Nephron progenitor cell (in vitro differentiated cells): ENCODE results near the gene GLTP.
"Not testable (repeated sequence)": the region's sequence is repeated elsewhere in the genome, so short reads cannot be mapped to it uniquely, and the experiment has no call there.

ENCODE experiments used
- DNase-seq: peaks from one replicate; pipeline ENCODE4 v3.0.0; 2021
- H3K27ac Mint-ChIP-seq: 2 replicates; pipeline ENCODE4 v1.8.0; 2021; ENCODE audit warnings: mild to moderate bottlenecking, moderate library complexity, mixed read lengths
- H3K27me3 Mint-ChIP-seq: 2 replicates; pipeline ENCODE4 v1.8.0; 2021; ENCODE audit warnings: mild to moderate bottlenecking, low read depth, mixed read lengths; ENCODE audit not compliant: poor library complexity
- H3K36me3 Mint-ChIP-seq: 2 replicates; pipeline ENCODE4 v1.8.0; 2021; ENCODE audit warnings: low read depth, mixed read lengths
- H3K4me1 Mint-ChIP-seq: 2 replicates; pipeline ENCODE4 v1.8.0; 2021; ENCODE audit warnings: mixed read lengths
- H3K4me3 Mint-ChIP-seq: 2 replicates; pipeline ENCODE4 v1.8.0; 2021; ENCODE audit warnings: mild to moderate bottlenecking, moderate library complexity, mixed read lengths
- H3K9me3 Mint-ChIP-seq: 2 replicates; pipeline ENCODE4 v1.8.0; 2021; ENCODE audit warnings: mild to moderate bottlenecking, moderate library complexity, mixed read lengths
- TF ChIP-seq, protein P1 (sequence below): fragments of 200-600 bp; sonication (generic); IDR thresholded peaks from 2 replicates; pipeline ENCODE4 v1.5.0; 2021; ENCODE audit warnings: antibody characterized with exemption

Gene GLTP

GRCh38 chr12:109857715-109858114 is 22.6 kb downstream of the GLTP start:
- no peak overlapping the region for H3K4me3 Mint-ChIP-seq
- DNase-seq, result no peak
- peaks cover 21% of the 10 kb centered on the region for H3K4me1 Mint-ChIP-seq
- no peaks in the 10 kb centered on the region for H3K9me3 Mint-ChIP-seq
- TF ChIP-seq, protein P1, sequence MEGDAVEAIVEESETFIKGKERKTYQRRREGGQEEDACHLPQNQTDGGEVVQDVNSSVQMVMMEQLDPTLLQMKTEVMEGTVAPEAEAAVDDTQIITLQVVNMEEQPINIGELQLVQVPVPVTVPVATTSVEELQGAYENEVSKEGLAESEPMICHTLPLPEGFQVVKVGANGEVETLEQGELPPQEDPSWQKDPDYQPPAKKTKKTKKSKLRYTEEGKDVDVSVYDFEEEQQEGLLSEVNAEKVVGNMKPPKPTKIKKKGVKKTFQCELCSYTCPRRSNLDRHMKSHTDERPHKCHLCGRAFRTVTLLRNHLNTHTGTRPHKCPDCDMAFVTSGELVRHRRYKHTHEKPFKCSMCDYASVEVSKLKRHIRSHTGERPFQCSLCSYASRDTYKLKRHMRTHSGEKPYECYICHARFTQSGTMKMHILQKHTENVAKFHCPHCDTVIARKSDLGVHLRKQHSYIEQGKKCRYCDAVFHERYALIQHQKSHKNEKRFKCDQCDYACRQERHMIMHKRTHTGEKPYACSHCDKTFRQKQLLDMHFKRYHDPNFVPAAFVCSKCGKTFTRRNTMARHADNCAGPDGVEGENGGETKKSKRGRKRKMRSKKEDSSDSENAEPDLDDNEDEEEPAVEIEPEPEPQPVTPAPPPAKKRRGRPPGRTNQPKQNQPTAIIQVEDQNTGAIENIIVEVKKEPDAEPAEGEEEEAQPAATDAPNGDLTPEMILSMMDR, result no peak
- peaks cover 5% of the 10 kb centered on the region for H3K27me3 Mint-ChIP-seq
- H3K36me3 Mint-ChIP-seq, result peaks cover 10% of the 10 kb centered on the region
- H3K27ac Mint-ChIP-seq, result no peak overlapping the region

GRCh38 chr12:109855377-109855776 is 25.0 kb downstream of the GLTP start:
- Mint-ChIP-seq H3K27ac (no peak overlapping the region), H3K27me3 (peaks cover 5% of the 10 kb centered on the region), H3K9me3 (no peaks in the 10 kb centered on the region), H3K36me3 (peaks cover 15% of the 10 kb centered on the region), H3K4me1 (peaks cover 5% of the 10 kb centered on the region), H3K4me3 (no peak overlapping the region)
- DNase-seq, result no peak
- TF ChIP-seq, protein P1, result no peak

- H3K9me3 Mint-ChIP-seq, DNase-seq, H3K4me1 Mint-ChIP-seq, H3K4me3 Mint-ChIP-seq, H3K27ac Mint-ChIP-seq, H3K36me3 Mint-ChIP-seq, H3K27me3 Mint-ChIP-seq: not testable (repeated sequence)
Measured at GRCh38 chr12:109850518-109850917, 29.8 kb downstream of the GLTP start.

- TF ChIP-seq, protein P1, result no peak
- no peaks in the 10 kb centered on the region for H3K27me3 Mint-ChIP-seq
- H3K4me3 Mint-ChIP-seq, result no peak overlapping the region
- no peaks in the 10 kb centered on the region for H3K9me3 Mint-ChIP-seq
- no peak for DNase-seq
- H3K36me3 Mint-ChIP-seq, result peaks cover 5% of the 10 kb centered on the region
- H3K4me1 Mint-ChIP-seq, result peaks cover 5% of the 10 kb centered on the region
- H3K27ac Mint-ChIP-seq, result no peak overlapping the region
Measured at GRCh38 chr12:109847142-109847735, 33.1 kb downstream of the GLTP start.

- Mint-ChIP-seq H3K27ac (no peak overlapping the region), H3K4me3 (no peak overlapping the region), H3K36me3 (peaks cover under 1% of the 10 kb centered on the region), H3K27me3 (no peaks in the 10 kb centered on the region), H3K9me3 (no peaks in the 10 kb centered on the region), H3K4me1 (peaks cover 2% of the 10 kb centered on the region)
- TF ChIP-seq, protein P1, result no peak
- no peak for DNase-seq
Measured at GRCh38 chr12:109845824-109846205, 34.5 kb downstream of the GLTP start.

DNA sequence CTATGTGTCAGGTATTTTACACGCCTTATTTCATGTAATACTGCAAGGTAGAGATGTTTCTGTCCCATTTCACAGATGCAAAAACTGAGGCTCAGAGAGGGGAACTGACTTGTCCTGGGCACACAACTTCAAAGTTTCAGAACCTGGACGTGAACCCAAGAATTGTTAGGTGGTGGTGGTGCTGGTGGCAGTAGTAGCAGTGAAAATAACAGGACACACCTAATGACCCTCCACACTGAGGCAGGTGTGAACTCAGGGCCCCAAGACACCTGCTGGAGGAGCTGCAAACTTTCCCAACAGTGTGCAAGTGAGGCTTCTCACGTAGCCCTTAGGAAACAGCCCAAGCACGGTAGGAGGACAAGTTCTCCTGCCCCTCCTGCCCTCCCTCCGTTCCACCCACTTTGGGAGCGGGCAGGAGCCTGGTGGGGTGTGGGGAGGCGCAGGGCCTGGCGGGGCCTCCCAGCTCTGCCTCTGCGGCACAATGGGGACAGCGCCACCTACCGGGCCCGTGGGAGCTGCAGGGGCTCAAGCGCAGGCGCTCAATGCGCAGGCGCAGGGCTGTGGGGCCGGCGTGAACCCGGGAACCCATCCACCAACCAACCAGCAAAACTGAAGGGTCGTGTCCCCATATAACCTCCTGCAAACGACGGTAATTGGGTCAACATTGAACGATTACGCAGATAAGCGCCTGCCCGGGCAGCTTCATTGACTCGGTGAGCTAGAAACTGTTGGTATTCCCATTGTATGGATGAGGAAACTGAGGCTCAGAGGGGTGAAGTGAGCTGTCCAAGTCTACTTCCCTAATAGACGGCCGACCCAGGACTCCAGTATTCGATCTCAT is 35.1 kb downstream of the GLTP start:
- Mint-ChIP-seq H3K27me3 (no peaks in the 10 kb centered on the region), H3K4me3 (no peak overlapping the region), H3K36me3 (no peaks in the 10 kb centered on the region), H3K9me3 (no peaks in the 10 kb centered on the region), H3K27ac (no peak overlapping the region), H3K4me1 (peaks cover 8% of the 10 kb centered on the region)
- peak; percentile 96 for DNase-seq
- TF ChIP-seq, protein P1, result peak; percentile 99
